HepG2 (cell line): ENCODE measurements around the gene FAM3D. TPM values are rescaled to one million over a fixed set of nuclear protein-coding genes. Genes with fewer than 3 reads are reported as not detected.

ENCODE experiments used
- ATF7-NPFF ChIP-seq: sonication (generic); formaldehyde crosslinking; IDR thresholded peaks from 2 replicates; pipeline ENCODE4 v1.8.1; 2023; ENCODE audit warnings: mild to moderate bottlenecking, low read depth, missing genetic modification reagents, moderate library complexity
- BCL3 ChIP-seq: sonication (generic); formaldehyde crosslinking; IDR thresholded peaks from 2 replicates; pipeline ENCODE4 v1.5.1; 2020; ENCODE audit warnings: mild to moderate bottlenecking, missing genetic modification reagents, moderate library complexity
- CCDC6 ChIP-seq: sonication (generic); formaldehyde crosslinking; IDR thresholded peaks from 2 replicates; pipeline ENCODE4 v1.8.1; 2022; ENCODE audit warnings: mild to moderate bottlenecking, missing genetic modification reagents, moderate library complexity
- DNMT3B ChIP-seq: conservative IDR thresholded peaks from 2 replicates; pipeline ENCODE4 v1.6.1; 2016; ENCODE audit warnings: missing biosample characterization, control low read depth
- FIP1L1 ChIP-seq: fragments of 200-400 bp; formaldehyde crosslinking; IDR thresholded peaks from 2 replicates; pipeline ENCODE4 v1.6.1; 2018; ENCODE audit warnings: low read depth, mild to moderate bottlenecking, low read length, moderate library complexity, borderline replicate concordance; ENCODE audit not compliant: insufficient read depth
- IRX3 ChIP-seq: sonication (generic); formaldehyde crosslinking; IDR thresholded peaks from 2 replicates; pipeline ENCODE4 v1.8.1; 2023; ENCODE audit warnings: mild to moderate bottlenecking, low read depth, missing genetic modification reagents, borderline replicate concordance
- MAFF ChIP-seq: IDR thresholded peaks from 2 replicates; pipeline ENCODE4 v1.6.1; 2011; ENCODE audit warnings: low read depth, low read length, improper control_type of control experiment
- MAFK ChIP-seq, 2 experiments: IDR thresholded peaks in 1 of 2; conservative IDR thresholded peaks in 1 of 2; 2 replicates each; pipeline ENCODE4 v1.6.1; 2011; ENCODE audit warnings: improper control_type of control experiment in 2 of 2, low read length in 2 of 2
- PAX8 ChIP-seq: sonication (generic); formaldehyde crosslinking; IDR thresholded peaks from 2 replicates; pipeline ENCODE4 v1.8.0; 2022; ENCODE audit warnings: mild to moderate bottlenecking, missing genetic modification reagents, borderline replicate concordance
- RAD21 ChIP-seq: fragments of 450-650 bp; formaldehyde crosslinking; IDR thresholded peaks from 2 replicates; pipeline ENCODE4 v1.5.0; 2020; ENCODE audit warnings: mild to moderate bottlenecking
- RBAK ChIP-seq: sonication (generic); formaldehyde crosslinking; IDR thresholded peaks from 2 replicates; pipeline ENCODE4 v1.5.1; 2020; ENCODE audit warnings: mild to moderate bottlenecking, missing genetic modification reagents
- SKIL ChIP-seq: sonication (generic); formaldehyde crosslinking; IDR thresholded peaks from 2 replicates; pipeline ENCODE4 v1.8.0; 2022; ENCODE audit warnings: missing genetic modification reagents, mild to moderate bottlenecking, moderate library complexity, borderline replicate concordance
- STAG1 ChIP-seq: sonication (generic); formaldehyde crosslinking; IDR thresholded peaks from 2 replicates; pipeline ENCODE4 v1.4.0; 2020; ENCODE audit warnings: missing genetic modification reagents
- TBX2 ChIP-seq: sonication (generic); formaldehyde crosslinking; IDR thresholded peaks from 2 replicates; pipeline ENCODE4 v1.5.0; 2020; ENCODE audit warnings: missing genetic modification reagents, mild to moderate bottlenecking, borderline replicate concordance
- ZKSCAN1 ChIP-seq: fragments of 150-350 bp; IDR thresholded peaks from 2 replicates; pipeline ENCODE4 v1.6.1; 2014; ENCODE audit warnings: low read length
- ZMYM3 ChIP-seq: sonication (generic); formaldehyde crosslinking; IDR thresholded peaks from 2 replicates; pipeline ENCODE4 v1.5.1; 2020; ENCODE audit warnings: mild to moderate bottlenecking, missing genetic modification reagents
- ZNF143 ChIP-seq: sonication (generic); formaldehyde crosslinking; IDR thresholded peaks from 2 replicates; pipeline ENCODE4 v1.4.0; 2020; ENCODE audit warnings: missing genetic modification reagents
- ZNF205 ChIP-seq: IDR thresholded peaks from 2 replicates; pipeline ENCODE4 v1.6.1; 2018; ENCODE audit warnings: missing biosample characterization, missing genetic modification reagents
- polyA plus RNA-seq, 8 experiments: library from polyadenylated mRNA; depleted of rRNA in 3 of 8; stranded (reverse) in 7 of 8; unstranded in 1 of 8; fragments of >200 nt; fragmentation: Illumina TruSeq in 4 of 8; extraction: Trizol in 4 of 8; gene quantifications; 2 replicates each; pipeline versions ENCODE4 v1.2.1 to v1.2.3, GENCODE V29; 2011 to 2016; ENCODE audit warnings: low read depth in 4 of 8, missing spikeins in 1 of 8, mixed read lengths in 1 of 8; ENCODE audit not compliant: insufficient read depth in 1 of 8
- total RNA-seq, 5 experiments: library from RNA; depleted of rRNA; stranded (reverse); fragments of >200 nt; fragmentation: Illumina TruSeq; extraction: Trizol; gene quantifications; 2 replicates each; pipeline ENCODE4 v1.2.3, GENCODE V29; 2016; ENCODE audit warnings: low read depth in 1 of 5
- TF ChIP-seq, protein P1 (sequence below): sonication (generic); formaldehyde crosslinking; IDR thresholded peaks from 2 replicates; pipeline ENCODE4 v1.4.0; 2020; ENCODE audit warnings: missing genetic modification reagents, borderline replicate concordance
- TF ChIP-seq, protein P2 (sequence below): sonication (generic); formaldehyde crosslinking; IDR thresholded peaks from 2 replicates; pipeline ENCODE4 v1.9.0; 2022; ENCODE audit warnings: low read depth, missing genetic modification reagents
- TF ChIP-seq, protein P3 (sequence below): IDR thresholded peaks from 2 replicates; pipeline ENCODE4 v1.6.1; 2012; ENCODE audit warnings: low read depth, low read length, improper control_type of control experiment

The FAM3D gene
- total and polyA plus RNA-seq, 2 of the 13 experiments (the other 11 are each of a cell fraction or from before 2014, with no cell fraction given), result not detected

- TF ChIP-seq, protein P1, sequence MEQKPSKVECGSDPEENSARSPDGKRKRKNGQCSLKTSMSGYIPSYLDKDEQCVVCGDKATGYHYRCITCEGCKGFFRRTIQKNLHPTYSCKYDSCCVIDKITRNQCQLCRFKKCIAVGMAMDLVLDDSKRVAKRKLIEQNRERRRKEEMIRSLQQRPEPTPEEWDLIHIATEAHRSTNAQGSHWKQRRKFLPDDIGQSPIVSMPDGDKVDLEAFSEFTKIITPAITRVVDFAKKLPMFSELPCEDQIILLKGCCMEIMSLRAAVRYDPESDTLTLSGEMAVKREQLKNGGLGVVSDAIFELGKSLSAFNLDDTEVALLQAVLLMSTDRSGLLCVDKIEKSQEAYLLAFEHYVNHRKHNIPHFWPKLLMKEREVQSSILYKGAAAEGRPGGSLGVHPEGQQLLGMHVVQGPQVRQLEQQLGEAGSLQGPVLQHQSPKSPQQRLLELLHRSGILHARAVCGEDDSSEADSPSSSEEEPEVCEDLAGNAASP (CRISPR knock-in tag), result no peak
- TF ChIP-seq BCL3 (no peak; the same call in 1 of the 2 replicates), ZNF205 (CRISPR knock-in tag) (no peak), RAD21 (peak; percentile 47; the same call in 1 of the 2 replicates), SKIL (no peak), ATF7-NPFF (no peak), ZMYM3 (CRISPR knock-in tag) (0 out of 2 replicates have a peak, but pooled peaks have one; percentile 8), STAG1 (CRISPR knock-in tag) (peak; percentile 28; the same call in 1 of the 2 replicates), CCDC6 (CRISPR knock-in tag) (no peak), DNMT3B (CRISPR knock-in tag) (no peak), ZNF143 (CRISPR knock-in tag) (no peak), RBAK (no peak), MAFF (no peak), ZKSCAN1 (peak; percentile 34; the same call in 1 of the 2 replicates), FIP1L1 (no peak), MAFK (conservative IDR thresholded peaks at IDR 0.05 in 1 of 2, IDR thresholded peaks at IDR 0.05 in 1 of 2; ENCODE audit: low read length in 2 of 2) (no peak), TBX2 (CRISPR knock-in tag) (0 out of 2 replicates have a peak, but pooled peaks have one; percentile 35), PAX8 (CRISPR knock-in tag) (no peak), IRX3 (no peak)
- TF ChIP-seq, protein P2, sequence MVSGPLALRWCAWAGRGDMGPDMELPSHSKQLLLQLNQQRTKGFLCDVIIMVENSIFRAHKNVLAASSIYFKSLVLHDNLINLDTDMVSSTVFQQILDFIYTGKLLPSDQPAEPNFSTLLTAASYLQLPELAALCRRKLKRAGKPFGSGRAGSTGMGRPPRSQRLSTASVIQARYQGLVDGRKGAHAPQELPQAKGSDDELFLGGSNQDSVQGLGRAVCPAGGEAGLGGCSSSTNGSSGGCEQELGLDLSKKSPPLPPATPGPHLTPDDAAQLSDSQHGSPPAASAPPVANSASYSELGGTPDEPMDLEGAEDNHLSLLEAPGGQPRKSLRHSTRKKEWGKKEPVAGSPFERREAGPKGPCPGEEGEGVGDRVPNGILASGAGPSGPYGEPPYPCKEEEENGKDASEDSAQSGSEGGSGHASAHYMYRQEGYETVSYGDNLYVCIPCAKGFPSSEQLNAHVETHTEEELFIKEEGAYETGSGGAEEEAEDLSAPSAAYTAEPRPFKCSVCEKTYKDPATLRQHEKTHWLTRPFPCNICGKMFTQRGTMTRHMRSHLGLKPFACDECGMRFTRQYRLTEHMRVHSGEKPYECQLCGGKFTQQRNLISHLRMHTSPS (CRISPR knock-in tag), result no peak; the same call in 1 of the 2 replicates
- TF ChIP-seq, protein P3, sequence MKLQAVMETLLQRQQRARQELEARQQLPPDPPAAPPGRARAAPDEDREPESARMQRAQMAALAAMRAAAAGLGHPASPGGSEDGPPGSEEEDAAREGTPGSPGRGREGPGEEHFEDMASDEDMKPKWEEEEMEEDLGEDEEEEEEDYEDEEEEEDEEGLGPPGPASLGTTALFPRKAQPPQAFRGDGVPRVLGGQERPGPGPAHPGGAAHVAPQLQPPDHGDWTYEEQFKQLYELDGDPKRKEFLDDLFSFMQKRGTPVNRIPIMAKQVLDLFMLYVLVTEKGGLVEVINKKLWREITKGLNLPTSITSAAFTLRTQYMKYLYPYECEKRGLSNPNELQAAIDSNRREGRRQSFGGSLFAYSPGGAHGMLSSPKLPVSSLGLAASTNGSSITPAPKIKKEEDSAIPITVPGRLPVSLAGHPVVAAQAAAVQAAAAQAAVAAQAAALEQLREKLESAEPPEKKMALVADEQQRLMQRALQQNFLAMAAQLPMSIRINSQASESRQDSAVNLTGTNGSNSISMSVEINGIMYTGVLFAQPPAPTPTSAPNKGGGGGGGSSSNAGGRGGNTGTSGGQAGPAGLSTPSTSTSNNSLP, result no peak
Measured at GRCh38 chr3:58585005-58585786, 81.4 kb downstream of the FAM3D start (continued).
